Heart right ventricle (tissue), 16 donors: ENCODE data around the gene NAA25. TPM values are rescaled to one million over a fixed set of nuclear protein-coding genes. Genes with fewer than 3 reads are reported as not detected.

Experiments
- ATAC-seq, 8 donors: fragments of 200-7000 bp; cut with Tn5 transposase; one replicate each; pipeline ENCODE4 v1.9.1; 2020; ENCODE audit warnings: mild to moderate bottlenecking in 8 of 8, moderate library complexity in 8 of 8, moderate number of reproducible peaks in 1 of 8
- DNase-seq, 2 donors: peaks; one replicate each; pipeline ENCODE4 v3.0.0-alpha.2; 2020
- H3K27ac ChIP-seq, 10 donors: fragments of 200-600 bp; sonication (generic) in 2 of 10; one replicate each; pipeline versions ENCODE4 v1.5.0 to v1.8.0; 2020 to 2022; ENCODE audit warnings: mild to moderate bottlenecking in 3 of 10
- H3K27me3 ChIP-seq, 7 donors: fragments of 200-600 bp; one replicate each; pipeline ENCODE4 v1.8.0; 2021 to 2022; ENCODE audit warnings: mild to moderate bottlenecking in 2 of 7
- H3K36me3 ChIP-seq, 9 donors: fragments of 200-600 bp; sonication (generic) in 1 of 9; one replicate each; pipeline versions ENCODE4 v1.5.0 to v1.8.0; 2020 to 2022; ENCODE audit warnings: mild to moderate bottlenecking in 2 of 9
- H3K4me1 ChIP-seq, 9 donors: fragments of 200-600 bp; sonication (generic) in 1 of 9; one replicate each; pipeline versions ENCODE4 v1.5.0 to v1.8.0; 2020 to 2022; ENCODE audit warnings: mild to moderate bottlenecking in 4 of 9
- H3K4me3 ChIP-seq, 10 donors: fragments of 200-600 bp; sonication (generic) in 2 of 10; one replicate each; pipeline versions ENCODE4 v1.5.0 to v1.8.0; 2020 to 2022; ENCODE audit warnings: mild to moderate bottlenecking in 7 of 10, moderate library complexity in 2 of 10
- H3K9me3 ChIP-seq, 11 donors: fragments of 200-600 bp in 10 of 11; sonication (generic) in 2 of 11; one replicate each; pipeline versions ENCODE4 v1.5.0 to v1.8.0; 2013 to 2022; ENCODE audit warnings: mild to moderate bottlenecking in 2 of 11, control low read depth in 1 of 11, moderate library complexity in 1 of 11
- CTCF ChIP-seq, 9 donors: fragments of 200-600 bp; sonication (generic) in 2 of 9; IDR thresholded peaks; one replicate each; pipeline versions ENCODE4 v1.5.0 to v1.8.0; 2021 to 2022; ENCODE audit warnings: antibody characterized with exemption in 9 of 9, mild to moderate bottlenecking in 5 of 9, moderate library complexity in 1 of 9
- WGBS, 2 donors: extraction: QIAGEN DNeasy Blood & Tissue Kit; methylation state at CpG; one replicate each; pipeline ENCODE4 v1.1.7; 2013; ENCODE audit warnings: inconsistent platforms in 1 of 2; 5-methylcytosine and 5-hydroxymethylcytosine counted together
- intact Hi-C, 10 donors: fragments of 100-400 bp; cut with DNase I; formaldehyde crosslinking; loops; one replicate each; pipeline versions ENCODE4 v1.11.1 to v1.14.2; 2022
- polyA plus RNA-seq, 2 donors: library from polyadenylated mRNA; stranded (reverse); fragments of 200-250 nt; gene quantifications; one replicate each; pipeline ENCODE4 v1.2.3, GENCODE V29; 2013
- total RNA-seq, 10 donors: library from RNA; stranded (reverse); fragmentation: NEBNext Ultra II Directional in 3 of 10; extraction: Animal tissue kit (Norgen Biotek cat#: 25700) in 3 of 10; gene quantifications; one replicate each; pipeline versions ENCODE4 v1.2.1 to v1.2.4, GENCODE V29; 2021 to 2023
- donor health status: Arrhythmogenic right ventricular cardiomyopathy.
- donor health status: ischemic (EF 13 %, LVEDD 7.1; RV severe dilation, severe dysfunction).
- donor health status: healthy with polysubstance abuse.
- donor health status: DM: no; HTN: yes; CAD: no.
- donor health status: DM: no; HTN: no; CAD: no.
- donor health status: ischemic (EF 25% LVEDD 6.9; RV normal size, moderate dysfunction).
- donor health status: ischemic (EF 25% LVEDD 5.7; RV mildly dilated, moderate dysfunction).
- donor health status: healthy.
- donor health status: DM: yes; HTN: yes; CAD: no.
- donor health status: Ischemic cardiomyopathy.
- donor health status: ischemic (EF 35%, LVEDD 5.7; RV mildly dilated, moderate dysfunction).
- donor health status: nonischemic (EF 11% LVEDD 7.7; RV severe dilation, severe dysfunction).
- donor health status: DM: yes; HTN: yes; CAD: no.
- donor health status: PGD.
- donor health status: ischemic (EF 29% LVEDD 5.4; RV normal size, mild dysfunction).
- donor health status: nonischemic (EF 23%, LVEDD 6.1; RV moderate dilation, normal function).

Gene NAA25
- total and polyA plus RNA-seq, 12 donors, result 3.6 to 26.3 (median 17.9) TPM

- Histone ChIP-seq H3K27me3 (no peaks in the 10 kb centered on the region), H3K9me3 (no peaks in the 10 kb centered on the region), H3K4me1 (peaks cover 0 to 17% (median 0%) of the 10 kb centered on the region in 9 donors), H3K4me3 (no peak overlapping the region), H3K27ac (peak overlapping the region in 1 of 10 donors; percentile 1), H3K36me3 (peaks cover 0 to 85% (median 31%) of the 10 kb centered on the region in 9 donors)
- WGBS, 2 donors, result 63 to 65% methylated on average over 4 of the region's 4 CpGs
- intact Hi-C loops, result no loop called here
- no peak for TF ChIP-seq CTCF (IDR thresholded peaks at IDR 0.05)
- ATAC-seq (no peak), DNase-seq (no peak)
Measured at GRCh38 chr12:112025808-112026375, 82.7 kb downstream of the NAA25 start.

- WGBS, 2 donors, result 89 to 96% methylated on average over 4 of the region's 4 CpGs
- H3K4me3 ChIP-seq, result no peak overlapping the region
- intact Hi-C loops, result no loop called here
- ATAC-seq (no peak), DNase-seq (no peak)
- H3K4me1 ChIP-seq, result peaks cover 0 to 16% (median 0%) of the 10 kb centered on the region in 9 donors
- no peak for TF ChIP-seq CTCF (IDR thresholded peaks at IDR 0.05)
- peaks cover 0 to 84% (median 39%) of the 10 kb centered on the region in 9 donors for H3K36me3 ChIP-seq
- no peak overlapping the region for H3K27ac ChIP-seq
- H3K27me3 ChIP-seq, result no peaks in the 10 kb centered on the region
- no peaks in the 10 kb centered on the region for H3K9me3 ChIP-seq
Measured at GRCh38 chr12:112023759-112024396, 84.7 kb downstream of the NAA25 start.

DNA sequence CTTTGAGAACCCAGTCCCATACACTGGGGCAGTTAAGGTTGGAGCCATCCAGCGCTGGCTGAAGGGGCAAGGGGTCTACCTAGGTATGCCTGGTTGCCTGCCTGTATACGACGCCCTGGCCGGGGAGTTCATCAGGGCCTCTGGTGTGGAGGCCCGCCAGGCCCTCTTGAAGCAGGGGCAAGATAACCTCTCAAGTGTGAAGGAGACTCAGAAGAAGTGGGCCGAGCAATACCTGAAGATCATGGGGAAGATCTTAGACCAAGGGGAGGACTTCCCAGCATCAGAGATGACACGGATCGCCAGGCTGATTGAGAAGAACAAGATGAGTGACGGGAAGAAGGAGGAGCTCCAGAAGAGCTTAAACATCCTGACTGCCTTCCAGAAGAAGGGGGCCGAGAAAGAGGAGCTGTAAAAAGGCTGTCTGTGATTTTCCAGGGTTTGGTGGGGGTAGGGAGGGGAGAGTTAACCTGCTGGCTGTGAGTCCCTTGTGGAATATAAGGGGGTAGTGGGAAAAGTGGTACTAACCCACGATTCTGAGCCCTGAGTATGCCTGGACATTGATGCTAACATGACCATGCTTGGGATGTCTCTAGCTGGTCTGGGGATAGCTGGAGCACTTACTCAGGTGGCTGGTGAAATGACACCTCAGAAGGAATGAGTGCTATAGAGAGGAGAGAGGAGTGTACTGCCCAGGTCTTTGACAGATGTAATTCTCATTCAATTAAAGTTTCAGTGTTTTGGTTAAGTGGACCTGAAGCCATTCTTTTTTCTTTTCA is 86.2 kb downstream of the NAA25 start:
- Histone ChIP-seq H3K4me1 (peaks cover 0 to 29% (median 0%) of the 10 kb centered on the region in 9 donors), H3K36me3 (peaks cover 0 to 81% (median 27%) of the 10 kb centered on the region in 9 donors), H3K9me3 (no peaks in the 10 kb centered on the region), H3K4me3 (no peak overlapping the region), H3K27me3 (no peaks in the 10 kb centered on the region), H3K27ac (no peak overlapping the region)
- TF ChIP-seq CTCF (IDR thresholded peaks at IDR 0.05), result no peak
- intact Hi-C loops, result no loop called here
- 89% methylated on average over 11 of the region's 11 CpGs for WGBS, 2 donors
- peak in 2 of 8 donors; percentile 32 to 35 for ATAC-seq
- DNase-seq, result no peak

DNA sequence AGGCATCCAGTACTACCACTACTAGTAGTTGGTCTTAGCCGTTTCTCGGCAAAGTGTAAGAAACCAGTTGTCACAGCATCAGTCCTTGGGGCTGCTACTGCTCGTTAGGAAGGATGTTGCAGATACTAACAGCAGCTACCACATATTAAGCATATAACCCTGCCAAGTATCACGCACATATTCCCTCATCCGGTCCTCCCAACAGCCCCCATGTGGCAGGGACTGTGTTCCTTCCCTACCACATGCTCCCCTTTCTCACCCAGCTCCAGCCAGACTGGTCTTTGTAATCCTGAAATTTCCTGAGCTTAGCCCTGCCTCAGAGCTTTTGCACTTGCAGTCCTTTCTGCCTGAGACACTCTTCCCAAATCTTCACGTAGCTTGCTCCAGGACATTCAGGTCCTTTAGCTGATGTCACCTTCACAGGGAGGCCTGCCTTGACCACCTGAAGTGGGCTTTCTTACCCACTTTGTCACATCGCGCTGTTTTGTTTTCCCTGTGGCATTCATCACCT is 87.6 kb downstream of the NAA25 start:
- WGBS, 2 donors, result 89 to 90% methylated on average over 8 of the region's 8 CpGs
- no peak for DNase-seq
- TF ChIP-seq CTCF (IDR thresholded peaks at IDR 0.05), result no peak
- no peak overlapping the region for H3K27ac ChIP-seq
- intact Hi-C loops, result no loop called here
- H3K27me3 ChIP-seq, result no peaks in the 10 kb centered on the region
- ATAC-seq, result no peak
- H3K36me3 ChIP-seq, result peaks cover 0 to 90% (median 27%) of the 10 kb centered on the region in 9 donors
- H3K4me3 ChIP-seq, result no peak overlapping the region
- peaks cover 0 to 24% (median 0%) of the 10 kb centered on the region in 9 donors for H3K4me1 ChIP-seq
- H3K9me3 ChIP-seq, result peaks cover 0 to under 1% (median 0%) of the 10 kb centered on the region in 11 donors
